Glomerular visceral epithelial cell (primary cell): Measurements from ENCODE around the gene FOXO3B.
A peak's percentile ranks its signal among the peaks of the same experiment; 100 is the strongest.
"Not testable (repeated sequence)": the region's sequence is repeated elsewhere in the genome, so short reads cannot be mapped to it uniquely, and the experiment has no call there.

Experiments used
- DNase-seq: peaks from one replicate; pipeline ENCODE4 v3.0.0-alpha.2; 2016; ENCODE audit errors: extremely low spot score

FOXO3B gene

DNA sequence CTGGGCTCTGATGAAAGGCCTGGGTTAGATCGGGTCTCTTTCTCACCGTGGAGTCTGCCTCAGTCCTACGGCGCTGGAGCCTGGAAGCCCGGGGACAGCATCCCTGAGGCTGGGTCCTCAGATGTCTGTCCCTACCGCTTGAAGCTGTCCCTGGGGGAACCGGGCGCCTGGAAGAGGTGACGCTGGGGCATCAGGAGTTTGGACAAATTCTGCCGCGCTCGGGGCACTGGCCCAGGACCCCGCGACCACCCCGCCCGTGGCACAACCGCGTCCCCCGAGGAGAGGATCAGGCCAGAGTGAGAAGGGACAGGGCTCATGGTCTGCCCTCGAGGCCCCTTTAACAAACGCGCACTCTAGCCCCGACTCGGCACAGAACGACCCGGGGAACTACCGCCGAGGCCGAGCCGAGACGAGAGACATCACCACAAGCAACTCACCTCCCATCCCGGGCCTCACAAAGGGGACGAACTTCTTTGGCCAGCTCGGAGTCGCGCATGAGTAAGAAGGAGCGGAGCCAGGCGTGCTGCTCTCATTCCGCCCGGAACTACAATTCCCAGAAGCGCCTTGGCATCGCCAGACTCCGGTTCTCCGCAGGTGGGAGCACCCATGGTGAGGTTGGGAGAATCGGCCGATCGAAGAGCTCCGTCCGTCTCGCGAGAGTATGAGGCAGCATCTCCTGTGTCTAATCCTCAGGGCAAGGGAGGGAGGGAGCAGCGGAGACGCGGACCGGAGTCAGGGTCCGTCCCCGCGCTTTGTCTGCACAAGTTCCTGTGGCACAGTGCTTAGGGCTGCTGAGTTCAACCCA lies at the start of gene FOXO3B:
Gene FOXO3B (minus strand): TSS at position 548 of the 805 bp plus-strand sequence. CDS start 663 bp downstream, outside the sequence.
- peak; percentile 92 for DNase-seq

DNA sequence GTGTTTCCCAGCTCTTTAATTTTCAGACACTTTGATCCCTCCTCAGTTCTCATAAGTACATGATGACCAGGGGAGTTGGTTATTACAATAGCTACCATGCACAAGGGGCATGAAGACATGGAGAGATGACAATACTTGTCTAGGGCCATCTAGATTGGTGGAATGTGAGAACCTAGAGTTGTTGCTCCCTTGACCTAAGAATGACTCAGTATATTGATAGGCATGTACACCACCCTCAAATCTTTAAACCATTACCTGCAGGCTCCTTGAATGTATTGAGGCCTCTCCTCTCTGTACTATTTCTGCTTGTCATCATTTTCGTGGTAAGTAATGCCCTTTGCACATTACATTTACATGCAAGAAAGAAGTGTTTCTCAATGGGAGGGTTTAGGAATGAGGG lies 41.4 kb upstream of the FOXO3B start:
- DNase-seq: not testable (repeated sequence)

DNA sequence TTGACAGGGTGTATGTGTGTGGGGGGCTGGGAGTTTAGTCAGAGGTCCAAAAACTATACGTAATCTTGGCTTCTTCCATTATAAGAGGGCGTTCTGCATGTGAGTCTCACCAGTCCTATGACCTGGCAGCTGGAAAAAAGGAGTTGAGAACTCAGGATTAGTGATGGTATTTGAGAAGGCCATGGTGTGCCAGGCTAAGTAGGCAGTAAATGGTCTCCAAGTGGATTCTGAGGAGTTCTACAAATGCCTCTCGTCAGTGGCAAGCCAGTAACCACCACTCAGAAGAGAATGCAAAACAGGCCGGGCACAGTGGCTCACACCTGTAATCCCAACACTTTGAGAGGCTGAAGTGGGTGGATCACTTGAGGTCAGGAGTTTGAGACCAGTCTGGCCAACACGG lies 40.5 kb upstream of the FOXO3B start:
- not testable (repeated sequence) for DNase-seq

GRCh38 chr17:18721775-18722547 lies 39.8 kb upstream of the FOXO3B start:
- DNase-seq: not testable (repeated sequence)

GRCh38 chr17:18719428-18720110 lies 37.5 kb upstream of the FOXO3B start:
- DNase-seq: not testable (repeated sequence)

DNA sequence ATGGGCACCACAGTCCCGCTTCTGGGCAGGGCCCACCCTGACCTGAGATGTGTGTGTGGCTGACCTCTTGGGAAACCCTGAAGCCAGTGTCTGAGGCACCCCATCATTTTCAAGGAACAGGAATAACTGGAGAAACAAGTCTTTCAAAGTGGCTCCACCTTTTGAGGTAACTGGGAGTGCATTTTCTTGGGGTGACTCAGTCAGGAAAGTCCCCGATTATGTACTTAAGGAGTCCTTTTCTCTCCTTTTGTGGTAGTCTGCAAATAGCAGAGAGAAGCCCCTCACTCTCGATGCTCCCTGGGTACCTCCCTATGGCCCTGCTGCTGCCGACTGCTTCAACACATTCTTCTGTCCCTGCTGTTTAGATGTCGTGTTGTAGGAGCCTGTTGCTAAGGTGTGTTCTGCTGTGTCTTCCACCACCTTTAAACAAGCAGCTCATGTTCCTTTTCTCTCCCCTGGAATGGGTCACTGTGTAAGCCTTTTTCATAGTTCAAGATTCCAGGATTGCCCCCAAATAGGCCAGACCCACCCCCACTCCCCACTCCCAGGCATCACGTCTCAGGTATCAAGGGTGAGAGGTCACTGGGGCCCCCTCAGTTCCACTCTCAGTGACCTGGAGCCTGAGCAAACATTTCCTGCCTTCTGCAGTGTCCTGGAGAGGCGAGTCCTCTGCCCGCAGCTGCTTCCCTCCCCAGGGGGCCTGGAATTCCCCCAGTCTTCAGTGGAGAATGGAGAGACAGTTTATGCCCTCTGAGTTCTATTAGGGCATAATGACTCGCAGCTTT lies 36.7 kb upstream of the FOXO3B start:
- DNase-seq: peak; percentile 81

GRCh38 chr17:18712354-18712999 lies 30.4 kb upstream of the FOXO3B start:
- peak; percentile 64 for DNase-seq

DNA sequence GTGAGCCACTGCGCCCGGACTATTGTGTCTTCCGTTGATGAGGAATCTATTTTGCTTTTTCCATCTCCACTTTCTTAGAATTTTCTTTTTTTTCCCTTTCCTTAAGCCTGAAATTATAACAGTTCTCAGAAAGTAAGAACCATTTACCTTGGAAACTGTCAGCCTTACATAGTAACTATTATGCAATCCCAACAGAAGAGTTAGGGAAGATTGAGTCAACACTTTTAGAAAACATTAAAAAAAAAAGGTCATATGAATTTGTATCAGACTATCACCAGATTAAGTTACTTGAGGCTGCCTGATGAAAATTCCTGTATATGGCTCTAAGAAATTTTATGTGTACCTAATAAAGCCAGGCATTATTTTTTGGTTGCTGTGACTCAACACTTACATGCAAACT lies 26.1 kb upstream of the FOXO3B start:
- DNase-seq: not testable (repeated sequence)

GRCh38 chr17:18705955-18706354 lies 23.8 kb upstream of the FOXO3B start:
- DNase-seq: not testable (repeated sequence)

- DNase-seq: not testable (repeated sequence)
Measured at GRCh38 chr17:18698473-18699103, 16.5 kb upstream of the FOXO3B start.

GRCh38 chr17:18695143-18695542 lies 13.0 kb upstream of the FOXO3B start:
- not testable (repeated sequence) for DNase-seq

- DNase-seq: not testable (repeated sequence)
Measured at GRCh38 chr17:18682668-18683067, 554 bp upstream of the FOXO3B start.

GRCh38 chr17:18677381-18677780 lies 4.7 kb downstream of the FOXO3B start:
- not testable (repeated sequence) for DNase-seq

GRCh38 chr17:18676928-18677327 lies 5.2 kb downstream of the FOXO3B start:
- not testable (repeated sequence) for DNase-seq

GRCh38 chr17:18672395-18673227 lies 9.5 kb downstream of the FOXO3B start:
- not testable (repeated sequence) for DNase-seq

GRCh38 chr17:18668625-18669024 lies 13.5 kb downstream of the FOXO3B start:
- not testable (repeated sequence) for DNase-seq

- not testable (repeated sequence) for DNase-seq
Measured at GRCh38 chr17:18667535-18667934, 14.6 kb downstream of the FOXO3B start.

GRCh38 chr17:18666326-18666725 lies 15.8 kb downstream of the FOXO3B start:
- DNase-seq: not testable (repeated sequence)

- not testable (repeated sequence) for DNase-seq
Measured at GRCh38 chr17:18661924-18662624, 20.0 kb downstream of the FOXO3B start.
